ENCODE results near the gene SMARCAL1. TPM values are rescaled to one million over a fixed set of nuclear protein-coding genes. Genes with fewer than 3 reads are reported as not detected.

SMARCAL1 gene
- total RNA-seq, 1 experiment from 2014 or later, result 25.4 TPM

DNA sequence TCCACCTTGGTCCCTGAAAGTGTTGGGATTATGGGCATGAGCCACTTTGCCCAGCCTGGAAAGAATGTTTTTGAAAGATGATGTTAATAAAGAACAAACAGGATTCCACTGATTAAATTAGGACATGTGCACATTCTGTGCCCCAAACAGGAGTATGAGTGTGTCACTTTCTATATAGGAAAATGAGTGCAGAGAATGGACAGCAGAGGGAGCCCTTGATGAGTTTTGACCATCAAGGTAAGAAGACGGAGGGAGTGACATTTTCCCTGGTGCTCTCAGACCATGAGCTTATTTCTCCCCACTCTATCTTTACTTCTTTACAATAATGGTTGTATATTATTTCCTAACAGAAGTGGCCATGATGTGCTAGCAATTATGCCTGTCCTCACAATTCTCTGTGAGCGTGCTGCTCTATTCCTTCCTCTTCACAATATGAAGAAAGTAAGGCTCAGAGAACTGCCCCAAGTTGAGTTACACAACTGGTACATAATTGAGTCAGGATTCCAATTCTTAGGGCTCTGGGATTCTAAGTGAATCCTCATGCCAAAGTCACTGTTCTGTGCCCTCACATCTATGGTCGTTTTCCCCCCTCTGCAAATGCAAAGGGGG, 107.0 kb downstream of the SMARCAL1 start:
- TF ChIP-seq, protein P1, sequence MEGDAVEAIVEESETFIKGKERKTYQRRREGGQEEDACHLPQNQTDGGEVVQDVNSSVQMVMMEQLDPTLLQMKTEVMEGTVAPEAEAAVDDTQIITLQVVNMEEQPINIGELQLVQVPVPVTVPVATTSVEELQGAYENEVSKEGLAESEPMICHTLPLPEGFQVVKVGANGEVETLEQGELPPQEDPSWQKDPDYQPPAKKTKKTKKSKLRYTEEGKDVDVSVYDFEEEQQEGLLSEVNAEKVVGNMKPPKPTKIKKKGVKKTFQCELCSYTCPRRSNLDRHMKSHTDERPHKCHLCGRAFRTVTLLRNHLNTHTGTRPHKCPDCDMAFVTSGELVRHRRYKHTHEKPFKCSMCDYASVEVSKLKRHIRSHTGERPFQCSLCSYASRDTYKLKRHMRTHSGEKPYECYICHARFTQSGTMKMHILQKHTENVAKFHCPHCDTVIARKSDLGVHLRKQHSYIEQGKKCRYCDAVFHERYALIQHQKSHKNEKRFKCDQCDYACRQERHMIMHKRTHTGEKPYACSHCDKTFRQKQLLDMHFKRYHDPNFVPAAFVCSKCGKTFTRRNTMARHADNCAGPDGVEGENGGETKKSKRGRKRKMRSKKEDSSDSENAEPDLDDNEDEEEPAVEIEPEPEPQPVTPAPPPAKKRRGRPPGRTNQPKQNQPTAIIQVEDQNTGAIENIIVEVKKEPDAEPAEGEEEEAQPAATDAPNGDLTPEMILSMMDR (IDR thresholded peaks at IDR 0.05; ENCODE audit: unreplicated experiment), result peak; percentile 50
- H3K27me3 Mint-ChIP-seq (ENCODE audit: unreplicated experiment), result no peaks in the 10 kb centered on the region
- H3K4me1 Mint-ChIP-seq (ENCODE audit: low read depth, unreplicated experiment), result no peaks in the 10 kb centered on the region
- no peaks in the 10 kb centered on the region for H3K9me3 Mint-ChIP-seq (ENCODE audit: low read depth, unreplicated experiment)
- peaks cover 4% of the 10 kb centered on the region for H3K36me3 Mint-ChIP-seq (ENCODE audit: insufficient read depth, unreplicated experiment)
- no peak overlapping the region for H3K27ac Mint-ChIP-seq (ENCODE audit: unreplicated experiment)
- CTCF ChIA-PET, result interaction anchor here (0.6 to 4.0 kb wide), 14 partner anchors 18 to 1447 kb away, joined by 3 to 56 read pairs (median 4); partner anchors contain the start of genes IGFBP2 and IGFBP5
- H3K4me3 Mint-ChIP-seq (ENCODE audit: low read depth, unreplicated experiment), result no peak overlapping the region
- no TSS peak for BruUV-seq (replicated peaks)
- intact Hi-C loops (cut with micrococcal nuclease; ENCODE audit: unreplicated experiment), result loop anchor here (1.0 to 5.0 kb wide), 4 partner anchors 147 to 1238 kb away; no protein-coding TSS in a partner anchor
- DNase-seq, result peak; percentile 76

DNA sequence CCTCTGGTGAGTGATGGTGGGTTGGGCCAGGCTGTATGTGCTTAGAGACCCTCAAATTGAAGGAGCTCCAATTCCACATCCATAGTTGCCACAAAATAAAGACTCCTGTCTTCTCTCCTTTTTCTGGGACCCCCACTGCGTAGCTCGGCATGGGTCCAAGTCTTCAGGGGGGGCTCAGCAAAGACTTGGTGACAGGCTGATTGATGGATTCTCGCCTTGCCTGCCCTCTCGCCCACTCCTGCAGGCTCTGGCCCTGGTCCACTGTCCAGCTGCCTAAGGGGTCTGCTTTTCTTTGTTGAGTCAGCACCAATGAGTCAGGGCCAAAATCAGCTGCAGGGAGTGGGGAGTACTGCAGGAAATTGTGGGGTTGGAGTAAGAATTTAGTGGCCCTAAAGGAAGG, 107.8 kb downstream of the SMARCAL1 start:
- Mint-ChIP-seq H3K27me3 (ENCODE audit: unreplicated experiment) (no peaks in the 10 kb centered on the region), H3K4me1 (ENCODE audit: low read depth, unreplicated experiment) (no peaks in the 10 kb centered on the region), H3K9me3 (ENCODE audit: low read depth, unreplicated experiment) (no peaks in the 10 kb centered on the region), H3K36me3 (ENCODE audit: insufficient read depth, unreplicated experiment) (peaks cover 4% of the 10 kb centered on the region), H3K4me3 (ENCODE audit: low read depth, unreplicated experiment) (no peak overlapping the region), H3K27ac (ENCODE audit: unreplicated experiment) (no peak overlapping the region)
- CTCF ChIA-PET, result interaction anchor here (0.6 to 1.7 kb wide), 8 partner anchors 73 to 1446 kb away, joined by 3 to 7 read pairs (median 6); partner anchors contain the start of gene IGFBP2
- DNase-seq, result no peak
- TF ChIP-seq, protein P1 (IDR thresholded peaks at IDR 0.05; ENCODE audit: unreplicated experiment), result no peak
- BruUV-seq (replicated peaks), result no TSS peak
- intact Hi-C loops (cut with micrococcal nuclease; ENCODE audit: unreplicated experiment), result no loop called here

DNA sequence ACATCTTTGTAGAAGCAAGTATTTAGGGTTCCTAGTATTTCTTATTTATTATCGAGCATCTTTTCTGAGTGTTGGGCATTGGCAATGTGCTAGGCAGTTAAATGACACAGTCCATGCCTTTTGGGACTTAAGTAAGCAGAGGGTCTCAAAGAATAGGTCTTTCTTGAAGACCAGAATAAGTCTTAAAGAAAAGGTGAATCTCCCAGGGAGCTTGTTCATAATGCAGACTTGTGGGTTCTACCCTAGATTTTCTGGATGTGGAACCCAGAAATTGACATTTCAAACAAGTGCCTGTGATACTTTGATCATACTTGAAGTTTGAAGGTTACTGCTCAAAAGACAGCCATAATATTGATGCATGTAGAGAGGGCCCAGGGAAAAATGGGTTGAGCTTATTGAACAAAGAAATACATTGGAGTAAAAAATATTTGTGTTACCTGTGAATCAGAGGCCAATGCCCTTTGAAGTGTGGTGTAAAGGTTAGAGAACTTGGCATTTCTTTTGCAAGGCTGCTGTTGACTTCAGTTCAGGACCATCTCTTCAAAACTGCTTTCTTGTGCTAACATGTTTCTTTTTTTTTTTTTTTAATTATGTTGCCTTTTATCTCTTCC, 110.7 kb downstream of the SMARCAL1 start:
- BruUV-seq (replicated peaks), result no TSS peak
- peaks cover 4% of the 10 kb centered on the region for H3K36me3 Mint-ChIP-seq (ENCODE audit: insufficient read depth, unreplicated experiment)
- TF ChIP-seq, protein P1 (IDR thresholded peaks at IDR 0.05; ENCODE audit: unreplicated experiment), result no peak
- no peaks in the 10 kb centered on the region for H3K4me1 Mint-ChIP-seq (ENCODE audit: low read depth, unreplicated experiment)
- no peaks in the 10 kb centered on the region for H3K27me3 Mint-ChIP-seq (ENCODE audit: unreplicated experiment)
- CTCF ChIA-PET, result no interaction called here
- intact Hi-C loops (cut with micrococcal nuclease; ENCODE audit: unreplicated experiment), result no loop called here
- H3K9me3 Mint-ChIP-seq (ENCODE audit: low read depth, unreplicated experiment), result no peaks in the 10 kb centered on the region
- H3K27ac Mint-ChIP-seq (ENCODE audit: unreplicated experiment), result no peak overlapping the region
- no peak overlapping the region for H3K4me3 Mint-ChIP-seq (ENCODE audit: low read depth, unreplicated experiment)
- no peak for DNase-seq

DNA sequence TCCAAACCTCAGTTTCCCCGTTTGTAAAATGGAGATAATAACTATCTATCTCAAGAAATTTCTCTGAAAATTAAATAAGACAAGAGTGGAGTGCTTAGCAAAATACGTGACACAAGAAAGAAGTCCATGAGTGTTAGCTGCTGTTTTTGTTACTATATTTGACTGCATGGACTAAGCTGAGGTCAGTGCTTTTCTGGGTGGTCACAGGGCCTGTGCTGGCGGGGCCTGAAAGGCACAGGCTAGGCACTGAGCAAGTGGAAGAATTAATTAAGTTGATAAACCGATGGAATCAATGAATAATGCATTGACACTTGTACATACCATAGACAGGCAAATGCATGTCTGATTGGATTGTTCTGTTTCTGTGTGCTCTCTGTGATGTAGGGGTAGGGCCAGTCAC, 113.7 kb downstream of the SMARCAL1 start:
- intact Hi-C loops (cut with micrococcal nuclease; ENCODE audit: unreplicated experiment), result no loop called here
- Mint-ChIP-seq H3K4me1 (ENCODE audit: low read depth, unreplicated experiment) (no peaks in the 10 kb centered on the region), H3K27me3 (ENCODE audit: unreplicated experiment) (no peaks in the 10 kb centered on the region), H3K9me3 (ENCODE audit: low read depth, unreplicated experiment) (no peaks in the 10 kb centered on the region), H3K4me3 (ENCODE audit: low read depth, unreplicated experiment) (no peak overlapping the region), H3K36me3 (ENCODE audit: insufficient read depth, unreplicated experiment) (no peaks in the 10 kb centered on the region), H3K27ac (ENCODE audit: unreplicated experiment) (no peak overlapping the region)
- no peak for DNase-seq
- TF ChIP-seq, protein P1 (IDR thresholded peaks at IDR 0.05; ENCODE audit: unreplicated experiment), result no peak
- no TSS peak for BruUV-seq (replicated peaks)
- CTCF ChIA-PET, result no interaction called here

Data from Calu3 (cell line).